Kidney epithelial cell (primary cell): ENCODE data around the gene LRRN3. TPM values are rescaled to one million over a fixed set of nuclear protein-coding genes. Genes with fewer than 3 reads are reported as not detected.

ENCODE experiments used
- DNase-seq: peaks from one replicate; pipeline ENCODE4 v3.0.0-alpha.2; 2010; ENCODE audit warnings: low read depth
- H3K27me3 ChIP-seq: 2 replicates; pipeline ENCODE4 v1.6.0; 2011; ENCODE audit warnings: low read length; ENCODE audit not compliant: control insufficient read depth, insufficient read depth
- H3K36me3 ChIP-seq: 2 replicates; pipeline ENCODE4 v1.5.1; 2011; ENCODE audit warnings: low read length; ENCODE audit not compliant: control insufficient read depth, insufficient read depth
- H3K4me3 ChIP-seq: 2 replicates; pipeline ENCODE4 v1.5.1; 2011; ENCODE audit warnings: low read depth, mild to moderate bottlenecking, control low read depth, low read length
- CTCF ChIP-seq: IDR thresholded peaks from 2 replicates; pipeline ENCODE4 v1.5.1; 2011; ENCODE audit warnings: mild to moderate bottlenecking, moderate library complexity, low read length, control low read depth, inconsistent platforms; ENCODE audit not compliant: insufficient read depth, poor library complexity, severe bottlenecking
- total RNA-seq: library from RNA; depleted of rRNA; stranded (reverse); fragments of >200 nt; gene quantifications from 2 replicates; pipeline ENCODE4 v1.2.3, GENCODE V29; 2015

The LRRN3 gene
- total RNA-seq, 1 donor from 2014 or later = 0.38 TPM

GRCh38 chr7:111164442-111164841 is 73.5 kb downstream of the LRRN3 start:
- Histone ChIP-seq H3K4me3 (no peak overlapping the region), H3K27me3 (no peaks in the 10 kb centered on the region), H3K36me3 (no peaks in the 10 kb centered on the region)
- TF ChIP-seq CTCF = no peak
- DNase-seq = no peak

- Histone ChIP-seq H3K36me3 (no peaks in the 10 kb centered on the region), H3K27me3 (no peaks in the 10 kb centered on the region), H3K4me3 (no peak overlapping the region)
- no peak for DNase-seq
- no peak for TF ChIP-seq CTCF
Observed at GRCh38 chr7:111168182-111168581, 77.3 kb downstream of the LRRN3 start.

- Histone ChIP-seq H3K36me3 (no peaks in the 10 kb centered on the region), H3K4me3 (no peak overlapping the region), H3K27me3 (no peaks in the 10 kb centered on the region)
- DNase-seq = no peak
- no peak for TF ChIP-seq CTCF
Observed at GRCh38 chr7:111172564-111173257, 81.8 kb downstream of the LRRN3 start.

- no peaks in the 10 kb centered on the region for H3K27me3 ChIP-seq
- no peaks in the 10 kb centered on the region for H3K36me3 ChIP-seq
- no peak overlapping the region for H3K4me3 ChIP-seq
- TF ChIP-seq CTCF = no peak
- DNase-seq = no peak
Observed at GRCh38 chr7:111173528-111173927, 82.6 kb downstream of the LRRN3 start.

- DNase-seq = no peak
- TF ChIP-seq CTCF = no peak
- Histone ChIP-seq H3K4me3 (no peak overlapping the region), H3K27me3 (no peaks in the 10 kb centered on the region), H3K36me3 (no peaks in the 10 kb centered on the region)
Observed at GRCh38 chr7:111173990-111174389, 83.1 kb downstream of the LRRN3 start.

- DNase-seq = no peak
- Histone ChIP-seq H3K4me3 (no peak overlapping the region), H3K36me3 (no peaks in the 10 kb centered on the region), H3K27me3 (no peaks in the 10 kb centered on the region)
- TF ChIP-seq CTCF = no peak
Observed at GRCh38 chr7:111174510-111174909, 83.6 kb downstream of the LRRN3 start.
